AML-193 (cell line): ENCODE data around the gene COL7A1.

ENCODE experiments used
- DNase-seq, 2 experiments: peaks; one replicate each; lab custom pipeline; 2025; lab: John Stamatoyannopoulos, UW

Gene COL7A1

DNA sequence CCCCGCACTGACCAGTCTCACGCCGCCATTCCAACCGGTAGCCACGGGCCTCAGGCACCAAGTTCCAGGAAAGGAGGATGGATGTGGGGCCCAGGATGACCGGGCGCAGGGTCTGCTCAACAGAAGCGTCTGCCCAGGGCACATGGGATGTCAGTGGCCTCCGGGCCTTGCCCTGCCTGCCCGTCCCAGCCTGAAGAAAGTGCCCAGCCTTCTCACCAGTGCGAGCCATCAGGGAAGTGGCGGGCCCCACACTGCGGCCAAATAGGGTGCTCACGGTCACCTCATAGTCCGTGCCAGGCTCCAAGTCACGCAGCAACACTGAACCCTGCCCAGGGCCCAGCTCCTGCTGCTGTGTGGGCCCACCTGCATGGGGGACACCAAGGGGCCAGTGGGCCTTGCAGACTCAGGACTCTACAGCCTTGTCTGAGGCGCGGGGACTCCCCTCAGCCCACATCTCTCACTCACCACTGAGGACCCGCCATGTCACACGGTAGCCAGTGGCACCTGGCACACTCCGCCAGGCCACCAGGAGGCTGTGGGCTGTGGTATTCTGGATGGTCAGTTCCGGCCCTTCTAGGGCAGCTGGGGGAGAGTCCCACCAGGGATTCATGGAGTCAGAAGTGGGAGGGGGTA is 3.1 kb downstream of the COL7A1 start:
- no peak for DNase-seq

DNA sequence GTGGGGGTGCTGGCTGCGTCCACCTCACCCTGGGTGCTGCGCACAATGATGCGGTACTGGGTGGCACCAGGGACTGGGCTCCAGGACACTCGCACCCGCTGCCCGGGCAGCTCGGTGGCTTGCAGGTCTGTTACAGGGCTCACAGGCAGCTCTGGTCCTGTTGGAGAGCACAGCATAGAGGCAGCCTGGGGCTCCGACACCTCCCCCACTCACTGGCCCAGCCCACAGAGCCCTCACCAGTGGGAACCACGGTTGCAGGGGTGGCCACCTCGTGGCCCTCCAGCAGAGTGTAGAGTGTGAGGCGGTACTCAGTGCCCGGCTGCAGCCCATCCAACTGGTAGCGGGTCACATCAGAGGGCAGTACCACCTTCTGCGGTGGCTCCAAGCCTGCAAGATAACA is 3.7 kb downstream of the COL7A1 start:
- no peak for DNase-seq

DNA sequence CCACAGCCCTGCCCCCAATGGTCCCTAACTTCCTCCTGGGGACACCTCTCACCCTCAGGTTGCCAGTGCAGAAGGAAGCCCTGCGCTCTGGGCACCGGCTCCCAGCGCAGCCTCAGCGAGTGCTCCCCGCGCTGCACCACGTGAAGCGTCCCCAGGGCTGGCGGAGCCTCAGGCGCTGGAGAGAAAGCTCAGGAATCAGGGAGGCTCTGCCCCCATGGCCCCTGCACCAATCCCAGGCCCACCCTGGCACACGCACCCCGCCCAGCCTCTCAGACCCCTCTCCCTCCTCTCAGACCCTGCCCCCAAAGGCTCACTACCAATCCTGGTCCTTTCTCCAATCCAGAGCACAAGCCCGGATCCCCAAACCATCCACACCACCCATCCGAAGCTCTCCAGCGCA is 6.9 kb downstream of the COL7A1 start:
- DNase-seq = no peak

DNA sequence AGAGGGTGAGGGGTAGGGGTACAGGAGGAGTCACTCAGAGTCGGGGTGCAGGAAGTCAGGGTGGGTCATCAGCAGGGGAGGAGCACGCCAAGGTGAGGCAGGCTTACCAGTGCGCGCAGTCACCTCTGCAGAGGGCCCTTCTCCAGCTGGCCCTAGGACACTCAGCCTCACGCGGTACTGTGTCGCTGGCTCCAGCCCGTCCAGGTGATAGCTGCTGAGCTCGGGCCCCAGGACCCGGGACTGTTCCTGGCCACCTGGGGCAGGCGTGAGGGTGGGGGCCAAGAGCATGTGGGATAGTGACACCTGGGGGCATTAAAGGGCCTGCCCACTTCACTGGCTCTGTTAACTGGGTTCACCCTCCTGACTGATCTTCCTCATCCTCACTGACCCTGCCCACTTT is 7.4 kb downstream of the COL7A1 start:
- no peak for DNase-seq

GRCh38 chr3:48585411-48585810 is 9.7 kb downstream of the COL7A1 start:
- DNase-seq = no peak

- no peak for DNase-seq
Measured at GRCh38 chr3:48584836-48585235, 10.3 kb downstream of the COL7A1 start.

- DNase-seq = no peak
Measured at GRCh38 chr3:48581621-48582481, 13.3 kb downstream of the COL7A1 start.

DNA sequence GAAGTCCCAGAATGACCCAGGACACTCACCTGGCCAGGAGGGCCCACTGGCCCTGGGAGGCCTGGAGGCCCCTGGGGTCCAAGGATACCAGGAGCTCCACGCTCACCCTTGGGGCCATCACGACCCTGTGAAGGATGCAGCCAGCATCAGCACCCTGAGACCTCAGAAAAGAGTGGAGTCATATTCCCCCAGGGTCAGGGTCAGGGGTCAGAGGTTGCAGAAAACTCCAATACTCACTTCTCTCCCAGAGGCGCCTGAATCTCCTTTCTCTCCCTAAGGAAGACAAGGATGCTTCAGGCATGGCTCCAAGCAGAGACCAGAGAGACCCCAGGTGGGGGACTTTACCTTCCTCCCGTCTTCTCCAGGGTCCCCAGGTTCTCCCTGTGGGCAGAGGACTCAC is 18.5 kb downstream of the COL7A1 start:
- DNase-seq = no peak

DNA sequence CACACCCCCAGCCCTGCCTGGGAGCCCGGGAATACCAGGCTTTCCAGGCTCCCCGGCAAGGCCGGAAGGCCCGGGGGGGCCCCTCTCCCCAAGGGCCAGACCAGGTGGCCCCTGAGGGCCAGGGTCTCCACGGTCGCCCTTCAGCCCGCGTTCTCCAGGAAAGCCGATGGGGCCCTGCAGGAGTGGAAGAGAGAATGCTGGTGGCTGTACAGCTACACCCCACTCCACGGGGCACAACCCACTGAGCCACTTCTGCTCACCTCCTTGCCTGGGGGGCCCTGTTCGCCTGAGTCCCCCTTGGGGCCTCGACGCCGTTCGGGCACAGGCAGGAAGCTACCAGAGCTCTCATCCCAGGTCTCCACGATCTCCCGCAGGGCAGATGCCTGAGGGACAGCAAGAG is 19.8 kb downstream of the COL7A1 start:
- no peak for DNase-seq

DNA sequence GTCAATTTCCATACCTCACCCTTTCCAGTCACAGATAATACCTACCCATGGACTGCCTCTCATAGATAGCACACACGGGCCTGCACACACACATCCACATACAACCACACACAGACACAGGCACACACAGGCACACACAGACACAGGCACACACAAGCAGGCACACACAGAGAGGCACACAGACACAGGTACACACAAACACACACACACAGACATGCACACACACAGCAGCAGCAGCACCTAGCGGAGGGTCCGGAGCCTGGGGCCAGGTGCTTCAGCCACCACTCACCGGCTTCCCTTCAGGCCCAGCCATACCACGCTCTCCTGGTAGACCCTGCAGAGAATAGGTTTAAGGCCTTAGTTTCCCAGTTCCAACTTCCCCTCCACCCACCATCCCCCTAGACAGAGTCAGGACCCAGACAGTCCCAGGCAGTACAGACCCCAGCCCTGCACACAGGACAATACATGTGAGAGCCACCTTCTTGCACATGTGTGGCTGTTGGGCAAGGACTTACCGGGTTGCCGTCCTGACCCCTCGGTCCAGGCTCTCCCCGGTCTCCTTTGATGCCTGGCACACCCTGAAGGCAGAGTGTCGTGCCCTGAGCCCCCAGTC is 21.1 kb downstream of the COL7A1 start:
- no peak for DNase-seq

GRCh38 chr3:48572517-48572916 is 22.6 kb downstream of the COL7A1 start:
- no peak for DNase-seq

- DNase-seq = no peak
Measured at GRCh38 chr3:48571938-48572337, 23.2 kb downstream of the COL7A1 start.

DNA sequence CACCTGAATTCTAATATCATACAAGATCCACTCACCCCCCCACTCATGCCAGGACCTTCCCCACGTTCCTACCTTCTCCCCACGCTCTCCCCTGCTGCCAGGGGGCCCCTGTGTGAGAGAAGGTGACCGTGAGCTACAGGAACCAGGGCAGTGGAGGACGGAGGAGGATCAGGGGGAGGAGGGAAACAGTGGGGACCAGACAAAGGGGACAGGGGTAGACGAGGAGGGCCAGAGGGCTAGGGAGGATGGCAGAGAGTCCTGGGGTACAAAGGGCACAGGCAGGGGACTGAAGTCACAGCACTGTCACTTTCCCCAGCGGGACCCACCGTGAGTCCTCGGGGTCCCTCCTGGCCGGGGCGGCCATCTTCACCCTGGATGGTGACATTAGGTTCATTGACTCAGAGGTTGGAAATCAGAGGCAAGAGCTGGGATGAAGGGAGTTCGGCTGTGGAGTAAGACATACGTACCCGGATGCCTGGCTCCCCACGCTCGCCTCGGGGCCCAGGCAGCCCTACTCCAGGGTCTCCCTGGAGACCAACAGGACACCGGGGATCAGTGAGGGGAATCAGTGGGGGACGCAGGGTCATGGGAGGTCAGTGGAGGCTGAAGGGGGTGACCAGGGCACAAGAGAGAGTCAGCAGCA is 25.2 kb downstream of the COL7A1 start:
- no peak for DNase-seq

DNA sequence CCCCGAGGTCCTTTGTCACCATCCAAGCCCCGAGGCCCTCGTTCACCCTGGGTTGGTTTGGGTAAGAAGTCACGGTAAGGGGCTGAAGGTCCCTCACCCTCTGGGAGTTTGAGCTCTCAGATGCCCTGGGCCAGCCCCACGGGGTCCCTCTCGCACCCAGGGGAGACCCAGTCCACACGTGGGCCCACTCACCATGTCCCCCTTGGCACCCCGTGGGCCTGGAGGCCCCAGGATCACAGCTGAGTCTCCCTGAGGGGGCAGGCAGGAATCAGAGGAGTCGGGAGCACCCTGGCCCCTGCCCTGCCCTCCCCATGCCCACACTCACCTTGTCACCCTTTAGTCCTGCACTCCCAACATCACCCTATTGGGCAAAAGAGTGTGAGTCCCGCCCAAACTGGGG is 25.7 kb downstream of the COL7A1 start:
- DNase-seq = no peak

GRCh38 chr3:48568476-48568875 is 26.7 kb downstream of the COL7A1 start:
- no peak for DNase-seq

DNA sequence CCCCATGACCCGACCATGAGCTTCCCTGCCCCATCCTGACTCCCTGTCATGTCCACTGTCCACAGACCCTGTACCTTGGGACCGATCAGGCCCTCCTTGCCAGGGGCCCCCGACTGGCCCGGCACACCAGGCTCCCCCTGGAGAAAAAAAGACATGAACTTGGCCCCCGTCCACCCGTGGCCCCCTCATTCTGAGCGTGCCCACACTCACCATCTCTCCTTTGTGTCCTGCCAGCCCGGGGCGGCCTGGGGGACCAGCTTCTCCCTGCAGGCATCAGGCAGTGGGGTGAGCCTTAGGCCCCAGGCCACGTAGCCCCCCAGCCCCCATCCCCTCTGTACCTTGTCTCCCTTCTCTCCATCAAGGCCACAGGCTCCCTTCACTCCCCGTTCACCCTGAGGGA is 27.6 kb downstream of the COL7A1 start:
- no peak for DNase-seq

DNA sequence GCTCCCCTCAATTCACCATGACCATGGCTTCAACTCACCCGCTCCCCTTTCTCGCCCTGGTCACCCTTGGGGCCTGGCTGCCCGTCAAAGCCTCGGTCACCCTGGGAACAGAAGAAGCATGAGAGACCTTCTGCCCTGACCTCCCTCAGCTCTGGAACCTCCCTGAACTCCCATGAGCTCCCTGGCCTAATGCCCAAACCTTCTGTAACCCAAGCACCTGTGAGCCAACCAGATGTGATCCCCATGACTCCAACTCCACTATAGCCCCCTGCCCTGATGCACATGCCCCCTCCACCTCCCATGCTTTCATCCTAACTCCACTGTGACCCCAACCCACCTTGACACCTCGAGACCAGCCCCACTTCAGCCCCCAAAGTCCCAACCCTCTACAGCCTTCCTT is 28.0 kb downstream of the COL7A1 start:
- DNase-seq = no peak

- DNase-seq = no peak
Measured at GRCh38 chr3:48566401-48566760, 28.7 kb downstream of the COL7A1 start.

- peak; percentile 57 to 63 for DNase-seq
Measured at GRCh38 chr3:48565591-48566400, 29.3 kb downstream of the COL7A1 start.

DNA sequence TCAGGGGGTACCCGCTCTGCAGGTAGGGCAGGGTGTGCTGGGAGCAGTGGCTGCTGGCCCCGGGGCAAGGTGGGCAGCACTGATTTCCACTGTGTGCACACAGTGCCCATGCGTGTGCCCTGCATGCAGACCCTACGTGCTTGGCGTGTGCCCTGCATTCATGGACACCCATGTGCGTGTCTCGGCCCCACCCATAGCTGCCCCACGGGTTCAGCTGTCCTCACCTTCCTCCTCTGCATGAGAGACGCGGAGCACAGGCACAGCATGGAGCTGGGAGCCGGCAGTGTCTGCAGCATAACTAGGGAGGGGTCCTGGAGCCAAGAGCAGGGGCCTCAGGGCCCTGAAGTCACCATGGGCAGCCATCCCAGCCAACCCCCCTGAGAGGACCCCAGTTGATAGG is 29.9 kb downstream of the COL7A1 start:
- DNase-seq = no peak

GRCh38 chr3:48564667-48565066 is 30.5 kb downstream of the COL7A1 start:
- DNase-seq = no peak

- peak; percentile 68 to 76 for DNase-seq
Measured at GRCh38 chr3:48564022-48564421, 31.1 kb downstream of the COL7A1 start.
